HFF-Myc (cell line): ENCODE results near the gene MTMR11.
A peak's percentile ranks its signal among the peaks of the same experiment; 100 is the strongest.

Experiments
- DNase-seq: peaks from one replicate; pipeline ENCODE4 v3.0.0-alpha.2; 2011; ENCODE audit warnings: low read depth; ENCODE audit errors: extremely low read depth
- H3K4me3 ChIP-seq: replicated peaks from 2 replicates; pipeline ENCODE4 v1.5.1; 2011; ENCODE audit warnings: low read depth, mild to moderate bottlenecking, control low read depth, low read length
- CTCF ChIP-seq: IDR thresholded peaks from 2 replicates; pipeline ENCODE4 v1.5.1; 2012; ENCODE audit warnings: mild to moderate bottlenecking, low read depth, low read length, control low read depth; ENCODE audit errors: missing control alignments

Gene MTMR11

GRCh38 chr1:149936170-149936991 is at the start of gene MTMR11:
TSS of gene MTMR11 (minus strand) at chr1:149936879. CDS start at chr1:149936647, 232 bp downstream.
- H3K4me3 ChIP-seq, result peak within 1 kb of the TSS; percentile 60
- TF ChIP-seq CTCF, result no peak
- DNase-seq, result no peak

- TF ChIP-seq CTCF, result no peak
- no peak for DNase-seq
- H3K4me3 ChIP-seq, result no peak overlapping the region
These were observed 43.4 kb upstream of the MTMR11 start for GRCh38 chr1:149979972-149980540.

- no peak for TF ChIP-seq CTCF
- DNase-seq, result no peak
- H3K4me3 ChIP-seq, result no peak overlapping the region
These were observed 42.7 kb upstream of the MTMR11 start for GRCh38 chr1:149979245-149979971.

- TF ChIP-seq CTCF, result no peak
- DNase-seq, result no peak
- no peak overlapping the region for H3K4me3 ChIP-seq
These were observed 41.9 kb upstream of the MTMR11 start for GRCh38 chr1:149978547-149979023.

- no peak overlapping the region for H3K4me3 ChIP-seq
- no peak for TF ChIP-seq CTCF
- DNase-seq, result no peak
These were observed 40.7 kb upstream of the MTMR11 start for GRCh38 chr1:149977345-149977744.

- no peak overlapping the region for H3K4me3 ChIP-seq
- no peak for TF ChIP-seq CTCF
- DNase-seq, result no peak
These were observed 35.9 kb upstream of the MTMR11 start for GRCh38 chr1:149972547-149972946.
